Endometrial microvascular endothelial cells (primary cell): ENCODE data around the gene KCNC3. TPM values are rescaled to one million over a fixed set of nuclear protein-coding genes. Genes with fewer than 3 reads are reported as not detected.

Experiments used
- in situ Hi-C: cut with HindIII; loops from 2 replicates; pipeline ENCODE4 v1.10.0; 2017; ENCODE audit warnings: low sequenced_read_pairs, low pct_unique_long_range_greater_than_20kb; ENCODE audit errors: inconsistent ontology term
- total RNA-seq: library from RNA; depleted of rRNA; stranded (reverse); fragments of >200 nt; gene quantifications from one replicate; pipeline ENCODE4 v1.2.3, GENCODE V29; 2015; ENCODE audit errors: inconsistent ontology term

The KCNC3 gene
- total RNA-seq, 1 donor from 2014 or later, result not detected

DNA sequence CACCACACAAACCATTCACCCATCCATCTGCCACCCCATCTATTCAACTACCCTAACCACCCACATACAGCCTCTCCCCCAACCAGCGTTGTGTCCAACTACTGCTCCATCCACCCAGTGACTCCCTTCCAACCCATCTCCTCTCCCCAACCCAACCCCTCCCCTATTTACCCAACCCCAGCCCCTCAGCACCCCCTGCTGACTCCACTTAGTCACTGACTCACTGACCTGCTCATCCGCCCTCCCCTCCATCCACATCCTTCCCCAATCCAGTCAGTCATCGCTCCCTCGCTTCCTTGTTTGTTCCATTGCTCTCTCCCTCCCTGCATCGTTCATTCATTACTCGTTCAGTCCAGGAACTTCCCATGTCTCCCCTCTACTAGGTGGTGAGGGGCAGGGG, 39.2 kb downstream of the KCNC3 start:
- in situ Hi-C loops, result no loop called here

- in situ Hi-C loops, result no loop called here
These were observed 40.2 kb downstream of the KCNC3 start for GRCh38 chr19:50288954-50289353.

DNA sequence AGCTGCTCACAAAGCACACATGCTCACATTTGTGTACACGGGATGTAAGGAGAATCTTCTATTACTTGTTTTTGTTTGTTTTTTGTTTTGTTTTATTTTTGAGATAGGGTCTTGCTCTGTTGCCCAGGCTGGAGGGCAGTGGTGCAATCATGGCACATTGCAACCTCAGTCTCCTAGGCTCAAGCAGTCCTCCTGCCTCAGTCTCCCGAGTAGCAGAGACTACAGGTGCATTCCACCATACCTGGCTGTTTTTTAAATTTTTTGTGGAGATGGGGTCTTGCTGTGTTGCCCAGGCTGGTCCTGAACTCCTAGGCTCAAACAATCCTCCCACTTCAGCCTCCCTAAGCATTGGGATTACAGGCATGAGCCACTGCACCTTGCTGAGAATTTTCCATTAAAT, 41.8 kb downstream of the KCNC3 start:
- in situ Hi-C loops, result no loop called here

- in situ Hi-C loops, result no loop called here
These were observed 42.7 kb downstream of the KCNC3 start for GRCh38 chr19:50286443-50286842.

GRCh38 chr19:50285833-50286232, 43.3 kb downstream of the KCNC3 start:
- in situ Hi-C loops, result no loop called here

- in situ Hi-C loops, result no loop called here
These were observed 47.7 kb downstream of the KCNC3 start for GRCh38 chr19:50281491-50281890.

GRCh38 chr19:50280983-50281382, 48.2 kb downstream of the KCNC3 start:
- in situ Hi-C loops, result no loop called here

GRCh38 chr19:50280074-50280473, 49.1 kb downstream of the KCNC3 start:
- in situ Hi-C loops, result no loop called here

DNA sequence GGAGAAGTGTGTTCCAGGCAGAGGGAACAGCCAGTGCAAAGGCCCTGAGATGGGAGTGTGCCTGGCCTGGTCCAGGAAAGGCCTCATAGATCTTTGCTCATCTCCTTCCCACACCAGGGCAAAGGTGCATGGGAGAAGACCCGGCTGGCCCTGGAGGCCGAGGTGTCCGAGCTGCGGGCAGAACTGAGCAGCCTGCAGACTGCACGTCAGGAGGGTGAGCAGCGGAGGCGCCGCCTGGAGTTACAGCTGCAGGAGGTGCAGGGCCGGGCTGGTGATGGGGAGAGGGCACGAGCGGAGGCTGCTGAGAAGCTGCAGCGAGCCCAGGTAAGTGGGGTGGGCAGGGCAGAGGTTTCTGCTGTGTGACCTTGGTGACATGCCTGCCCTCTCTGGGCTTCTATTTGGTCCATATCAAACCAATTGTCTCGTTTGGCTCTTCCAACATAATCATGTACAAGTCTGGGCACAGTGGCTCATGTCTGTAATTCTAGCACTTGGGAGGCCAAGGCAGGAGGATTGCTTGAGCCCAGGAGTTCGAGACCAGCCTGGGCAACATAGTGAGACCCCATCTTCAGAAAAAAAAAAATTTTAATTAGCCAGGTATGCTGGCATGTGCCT, 51.1 kb downstream of the KCNC3 start:
- in situ Hi-C loops, result no loop called here

DNA sequence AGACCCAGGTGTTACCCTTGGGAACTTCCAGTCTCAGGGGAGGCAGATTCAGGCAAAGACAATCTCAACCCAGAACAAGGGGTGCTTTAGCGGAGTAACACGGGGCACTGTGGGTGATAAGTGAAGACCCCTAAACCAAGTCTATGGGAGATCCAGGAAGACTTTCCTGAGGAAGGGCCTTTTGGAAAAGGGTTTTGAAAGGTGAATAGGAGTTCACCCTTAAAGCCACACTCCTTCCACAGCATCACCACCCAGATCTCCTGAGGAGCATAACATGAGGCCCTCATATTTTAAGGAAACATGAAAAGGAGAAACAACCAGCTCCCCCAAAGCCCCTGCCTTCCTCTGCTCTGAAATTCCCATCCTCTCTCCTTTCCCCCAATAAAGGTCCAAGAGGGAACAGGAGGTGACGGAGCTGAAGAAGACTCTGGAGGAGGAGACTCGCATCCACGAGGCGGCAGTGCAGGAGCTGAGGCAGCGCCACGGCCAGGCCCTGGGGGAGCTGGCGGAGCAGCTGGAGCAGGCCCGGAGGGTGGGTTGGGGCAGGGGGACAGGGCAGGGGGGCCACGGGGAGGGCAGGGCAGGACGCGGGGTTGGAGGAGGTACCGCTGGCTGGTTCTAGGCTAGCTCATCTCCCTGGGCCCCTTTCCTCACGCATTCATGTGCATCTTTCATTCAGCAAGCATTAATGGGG, 52.7 kb downstream of the KCNC3 start:
- in situ Hi-C loops, result no loop called here

- in situ Hi-C loops, result no loop called here
These were observed 53.4 kb downstream of the KCNC3 start for GRCh38 chr19:50275577-50276368.

GRCh38 chr19:50273821-50274220, 55.4 kb downstream of the KCNC3 start:
- in situ Hi-C loops, result no loop called here

- in situ Hi-C loops, result no loop called here
These were observed 56.8 kb downstream of the KCNC3 start for GRCh38 chr19:50272263-50272897.

DNA sequence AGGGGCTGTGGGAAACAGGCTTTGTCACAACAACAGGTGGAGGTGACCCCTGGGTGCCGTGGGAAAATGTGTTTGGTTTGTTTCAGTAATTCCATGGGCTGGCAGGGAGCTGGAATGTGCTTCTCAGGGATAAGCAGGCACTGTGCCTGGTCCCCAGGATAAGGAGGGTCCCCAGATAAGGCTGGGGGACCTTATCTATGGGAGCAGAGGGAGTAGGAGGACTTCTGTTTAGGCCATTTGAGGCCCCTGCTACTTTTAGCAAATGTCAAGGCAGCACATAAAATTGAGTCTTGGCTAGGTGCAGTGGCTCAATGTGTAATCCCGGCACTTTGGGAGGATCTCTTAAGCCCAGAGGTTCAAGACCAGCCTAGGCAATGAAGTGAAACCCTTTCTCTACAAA, 59.5 kb downstream of the KCNC3 start:
- in situ Hi-C loops, result no loop called here

GRCh38 chr19:50268501-50268900, 60.7 kb downstream of the KCNC3 start:
- in situ Hi-C loops, result no loop called here

GRCh38 chr19:50268041-50268440, 61.1 kb downstream of the KCNC3 start:
- in situ Hi-C loops, result no loop called here

- in situ Hi-C loops, result no loop called here
These were observed 62.3 kb downstream of the KCNC3 start for GRCh38 chr19:50266896-50267295.

GRCh38 chr19:50266041-50266440, 63.1 kb downstream of the KCNC3 start:
- in situ Hi-C loops, result no loop called here

DNA sequence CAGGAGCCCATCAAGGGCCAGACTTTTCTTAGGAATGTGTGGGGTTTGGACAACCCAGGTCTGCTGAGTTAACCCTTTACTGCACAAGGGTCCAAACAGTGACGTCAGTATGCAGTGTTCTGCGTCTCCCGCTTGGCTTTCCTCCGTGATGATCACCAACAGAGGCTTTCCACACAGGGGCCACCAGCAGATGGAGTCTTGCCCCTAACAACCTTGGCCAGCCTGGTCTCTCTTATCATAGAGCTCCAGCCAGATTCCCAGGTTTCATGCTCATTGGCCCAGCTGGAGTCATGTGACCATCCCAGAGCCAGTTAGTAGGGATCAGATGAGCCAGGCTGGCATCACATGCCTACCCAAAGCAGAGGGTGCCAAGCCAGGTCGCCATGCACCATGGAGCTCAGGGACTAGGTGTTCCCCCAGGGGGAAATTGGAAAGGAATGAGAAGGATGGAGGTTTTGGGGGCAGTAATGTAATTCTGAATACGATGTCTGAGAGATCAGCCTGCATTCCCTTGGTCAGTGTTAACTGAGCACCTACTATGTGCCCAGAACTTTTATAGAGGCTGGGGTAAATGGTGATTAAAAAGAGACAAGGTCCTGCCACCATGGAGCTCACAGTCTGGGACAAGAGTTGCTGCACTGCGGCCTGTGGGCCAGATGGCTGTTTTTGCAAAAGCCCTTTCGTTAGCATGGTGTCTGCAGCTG, 64.5 kb downstream of the KCNC3 start:
- in situ Hi-C loops, result no loop called here
